GM19397 (cell line): ENCODE results near the gene TNFSF10.

Experiments used
- ATAC-seq: cut with Tn5 transposase; IDR thresholded peaks from one replicate; pipeline ENCODE4 v1.9.1; 2021; ENCODE audit warnings: mild to moderate bottlenecking, moderate library complexity; ENCODE audit not compliant: unreplicated experiment

TNFSF10 gene

DNA sequence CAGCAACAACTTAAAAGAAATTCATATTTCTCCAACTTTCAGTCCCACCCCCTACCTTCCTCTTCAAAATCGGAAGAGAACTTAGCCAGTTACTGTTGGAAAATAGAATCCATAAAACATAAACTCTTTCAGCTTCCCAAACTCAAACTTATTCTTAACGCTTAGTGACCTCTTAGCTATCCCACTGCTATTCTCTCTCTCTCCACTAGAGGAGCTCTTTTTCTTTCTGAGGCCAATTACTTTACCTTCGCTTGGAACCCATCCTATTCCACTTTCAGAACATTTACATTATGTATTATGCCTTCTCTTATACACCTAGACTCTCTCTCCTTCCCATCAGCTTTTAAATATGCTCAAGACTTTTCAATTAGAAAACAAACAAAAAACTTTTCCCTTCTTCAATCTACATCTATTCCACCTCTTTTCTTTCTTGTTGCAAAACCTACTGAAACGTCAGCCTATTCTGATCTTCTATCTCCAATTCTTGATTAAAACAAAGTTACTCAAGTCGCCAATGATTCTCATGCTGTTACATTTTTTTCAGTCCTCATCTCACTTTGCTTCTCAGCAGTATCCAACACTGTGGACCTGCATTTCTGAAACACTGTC, 61.6 kb downstream of the TNFSF10 start:
- ATAC-seq: no peak

DNA sequence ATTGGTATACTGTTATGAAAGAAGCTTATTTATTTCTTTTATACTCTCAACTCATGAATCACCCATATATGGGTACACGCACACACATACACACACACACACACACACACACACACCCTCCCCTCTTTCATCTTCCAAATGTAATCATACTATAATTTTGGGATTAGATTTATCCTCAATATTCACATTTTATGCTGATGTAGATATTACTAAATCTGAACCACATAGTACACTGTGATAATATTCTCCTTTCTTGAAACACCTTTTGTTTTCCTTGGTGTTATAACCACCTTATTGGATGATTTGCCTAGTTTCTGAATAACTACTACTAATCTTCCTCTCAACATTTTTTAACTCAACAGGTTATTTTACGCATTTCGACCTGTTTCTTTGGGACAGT, 66.8 kb downstream of the TNFSF10 start:
- ATAC-seq: no peak
